Choroid plexus epithelial cell (primary cell): ENCODE data around the gene CTTNBP2.

Experiments
- DNase-seq: peaks from one replicate; pipeline ENCODE4 v3.0.0-alpha.2; 2010; ENCODE audit warnings: low read depth
- H3K4me3 ChIP-seq: 2 replicates; pipeline ENCODE4 v1.5.1; 2011; ENCODE audit warnings: low read depth, mild to moderate bottlenecking, control low read depth, low read length, moderate library complexity
- CTCF ChIP-seq: conservative IDR thresholded peaks from 2 replicates; pipeline ENCODE4 v1.5.1; 2011; ENCODE audit warnings: low read depth, mild to moderate bottlenecking, control low read depth, inconsistent platforms, low read length, moderate library complexity

CTTNBP2 gene

GRCh38 chr7:117882594-117882993, 9.4 kb upstream of the CTTNBP2 start:
- H3K4me3 ChIP-seq, result no peak overlapping the region
- no peak for DNase-seq
- TF ChIP-seq CTCF, result no peak

GRCh38 chr7:117876761-117877160, 3.5 kb upstream of the CTTNBP2 start:
- no peak overlapping the region for H3K4me3 ChIP-seq
- TF ChIP-seq CTCF, result no peak
- no peak for DNase-seq

DNA sequence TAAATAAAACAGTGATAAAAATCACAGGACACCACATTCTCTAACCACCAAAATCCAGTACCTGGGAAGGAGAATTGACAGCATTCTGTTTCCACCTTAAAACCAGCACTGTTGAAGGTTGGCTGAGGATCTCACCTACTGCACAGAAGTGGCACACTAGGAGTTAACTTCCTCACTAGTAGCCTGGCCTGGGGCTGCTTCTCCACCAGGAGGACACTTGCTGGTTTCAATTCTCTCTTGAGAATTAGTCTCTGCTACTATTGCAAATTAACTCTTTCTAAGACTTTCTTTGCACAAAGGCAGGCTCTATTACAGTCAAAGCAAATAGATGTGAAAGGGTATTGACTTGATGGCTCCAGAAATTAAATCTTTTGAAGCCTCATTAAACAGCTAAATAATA, 2.3 kb upstream of the CTTNBP2 start:
- peak; percentile 42 for DNase-seq
- TF ChIP-seq CTCF, result peak; percentile 57
- no peak overlapping the region for H3K4me3 ChIP-seq

- no peak for DNase-seq
- H3K4me3 ChIP-seq, result no peak overlapping the region
- no peak for TF ChIP-seq CTCF
These were observed 1.0 kb upstream of the CTTNBP2 start for GRCh38 chr7:117874191-117874700.

DNA sequence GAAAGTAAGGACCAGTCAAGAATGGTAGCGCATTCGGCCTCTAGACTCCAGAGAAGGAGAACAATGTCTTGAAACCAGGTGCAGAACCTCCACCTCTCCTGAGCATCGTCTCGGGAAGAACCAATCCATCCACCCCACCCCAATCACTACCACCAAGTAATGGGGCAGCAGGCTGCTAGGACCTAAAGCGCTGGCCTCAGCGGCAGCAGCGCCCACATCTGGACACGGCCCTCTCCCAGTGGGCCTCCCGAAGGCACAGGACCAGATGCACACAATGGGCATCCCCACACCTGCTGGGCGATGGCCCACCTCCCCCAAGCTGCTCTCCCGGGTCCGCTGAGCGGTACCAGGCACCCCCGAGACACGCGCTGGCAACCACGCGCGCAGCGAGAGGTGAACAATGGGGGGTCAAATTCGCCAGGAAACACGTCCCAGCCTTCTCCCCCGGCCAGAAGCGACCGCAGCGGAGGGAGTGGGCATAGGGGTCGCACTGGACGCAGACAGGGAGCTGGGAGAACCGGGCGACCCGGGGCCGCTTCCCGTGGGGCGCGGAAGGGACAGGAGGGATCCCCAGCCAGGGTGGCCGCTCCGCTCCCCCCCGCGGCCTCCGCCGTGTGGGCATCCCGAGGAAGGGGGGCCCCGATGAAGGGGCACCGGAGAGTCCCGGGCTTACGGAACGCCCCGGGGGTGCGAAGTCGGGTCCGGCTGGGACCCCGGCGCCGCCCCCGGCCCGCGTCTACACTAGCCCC, 506 bp downstream of the CTTNBP2 start:
- TF ChIP-seq CTCF, result peak; percentile 7
- DNase-seq, result peak; percentile 8
- H3K4me3 ChIP-seq, result peak overlapping the region; percentile 54

GRCh38 chr7:117871778-117872538, 1.3 kb downstream of the CTTNBP2 start:
- DNase-seq, result peak; percentile 5
- no peak for TF ChIP-seq CTCF
- peak overlapping the region; percentile 54 for H3K4me3 ChIP-seq

GRCh38 chr7:117871401-117871777, 1.9 kb downstream of the CTTNBP2 start:
- no peak for DNase-seq
- no peak for TF ChIP-seq CTCF
- no peak overlapping the region for H3K4me3 ChIP-seq
